H1 (cell line): ENCODE measurements around the gene SCGN. TPM values are rescaled to one million over a fixed set of nuclear protein-coding genes. Genes with fewer than 3 reads are reported as not detected.
A peak's percentile ranks its signal among the peaks of the same experiment; 100 is the strongest.

Experiments used
- CTCF ChIA-PET: fragments of 300-600 bp; sonication (Branson Sonifier 250); formaldehyde crosslinking; loops from one replicate; lab custom pipeline; 2021; ENCODE audit not compliant: partially characterized antibody; lab: Charles Lee
- POLR2A ChIA-PET: fragments of 300-600 bp; sonication (Branson Sonifier 250); formaldehyde crosslinking; loops from one replicate; lab custom pipeline; 2021; ENCODE audit warnings: inconsistent platforms; ENCODE audit not compliant: partially characterized antibody; lab: Charles Lee
- DNase-seq, 2 experiments: peaks; one replicate each; pipeline versions ENCODE4 v3.0.0 to v3.0.0-alpha.2; 2010 to 2022; ENCODE audit warnings: low spot score in 2 of 2, low read depth in 1 of 2, mixed read lengths in 1 of 2
- FAIRE-seq: peaks from 2 replicates; lab custom pipeline; 2011; peaks lifted over from hg19 to GRCh38; lab: Jason Lieb, UNC
- H2AFZ ChIP-seq: 2 replicates; pipeline ENCODE4 v1.8.1; 2012; ENCODE audit warnings: low read length, inconsistent platforms
- H2AK5ac ChIP-seq: 2 replicates; pipeline ENCODE4 v1.6.1; 2013; ENCODE audit warnings: low read depth, low read length
- H2BK120ac ChIP-seq: replicated peaks from 2 replicates; pipeline ENCODE3; 2013; ENCODE audit warnings: low read depth, low read length, inconsistent platforms
- H2BK12ac ChIP-seq: 2 replicates; pipeline ENCODE4 v1.6.1; 2013; ENCODE audit warnings: low read depth, low read length
- H2BK15ac ChIP-seq: 2 replicates; pipeline ENCODE4 v1.6.1; 2013; ENCODE audit warnings: low read length
- H2BK20ac ChIP-seq: 2 replicates; pipeline ENCODE4 v1.6.1; 2013; ENCODE audit warnings: low read length
- H2BK5ac ChIP-seq: 2 replicates; pipeline ENCODE4 v1.6.1; 2013; ENCODE audit warnings: low read depth, low read length
- H3K14ac ChIP-seq: 2 replicates; pipeline ENCODE4 v1.6.1; 2013; ENCODE audit warnings: inconsistent platforms; ENCODE audit not compliant: insufficient read length
- H3K18ac ChIP-seq: 2 replicates; pipeline ENCODE4 v1.6.1; 2013; ENCODE audit warnings: low read length; ENCODE audit errors: extremely low read depth
- H3K23ac ChIP-seq: 2 replicates; pipeline ENCODE4 v1.6.1; 2013; ENCODE audit warnings: inconsistent platforms; ENCODE audit not compliant: insufficient read length
- H3K23me2 ChIP-seq: 2 replicates; pipeline ENCODE4 v1.6.1; 2013; ENCODE audit warnings: low read depth, low read length
- H3K27ac ChIP-seq: 2 replicates; pipeline ENCODE4 v1.6.1; 2011; ENCODE audit warnings: low read depth, low read length, inconsistent platforms
- H3K27me3 ChIP-seq, 4 experiments: replicated peaks in 1 of 4; 1 replicate in 1 of 4; 2 replicates in 3 of 4; pipeline versions ENCODE4 v1.6.1 to v1.8.1; 2011 to 2013; ENCODE audit warnings: low read length in 3 of 4, mild to moderate bottlenecking in 3 of 4, inconsistent platforms in 2 of 4, mixed read lengths in 2 of 4, moderate library complexity in 1 of 4; ENCODE audit not compliant: control insufficient read depth in 3 of 4, insufficient read depth in 3 of 4; ENCODE audit errors: extremely low read depth in 1 of 4
- H3K36me3 ChIP-seq, 4 experiments: 2 replicates each; pipeline versions ENCODE4 v1.6.1 to v1.8.1; 2011 to 2013; ENCODE audit warnings: mild to moderate bottlenecking in 4 of 4, low read length in 3 of 4, moderate library complexity in 2 of 4, control low read depth in 1 of 4, inconsistent platforms in 1 of 4; ENCODE audit not compliant: insufficient read depth in 4 of 4, control insufficient read depth in 2 of 4
- H3K4ac ChIP-seq: replicated peaks from 2 replicates; pipeline ENCODE3; 2013; ENCODE audit warnings: low read length, low read depth, mixed read lengths, inconsistent platforms; ENCODE audit not compliant: insufficient read length
- H3K4me1 ChIP-seq, 4 experiments: replicated peaks in 1 of 4; 1 replicate in 1 of 4; 2 replicates in 3 of 4; pipeline versions ENCODE4 v1.6.1 to v1.8.1; 2011 to 2013; ENCODE audit warnings: low read length in 3 of 4, inconsistent platforms in 2 of 4, mixed read lengths in 1 of 4; ENCODE audit not compliant: insufficient read depth in 4 of 4, control insufficient read depth in 3 of 4
- H3K4me2 ChIP-seq, 2 experiments: 2 replicates each; pipeline versions ENCODE4 v1.6.1 to v1.8.1; 2011 to 2013; ENCODE audit warnings: low read depth in 2 of 2, low read length in 2 of 2, control low read depth in 1 of 2, inconsistent platforms in 1 of 2, mild to moderate bottlenecking in 1 of 2; ENCODE audit not compliant: insufficient read depth in 1 of 2
- H3K4me3 ChIP-seq, 4 experiments: fragments of 200-600, 300-600 bp in 1 of 4; sonication (generic), shearing (Covaris generic), sonication (Bioruptor Twin) in 1 of 4; 2 replicates each; pipeline versions ENCODE4 v1.5.1 to v1.8.1; 2011 to 2016; ENCODE audit warnings: low read length in 4 of 4, low read depth in 3 of 4, control low read depth in 2 of 4, inconsistent platforms in 2 of 4, mild to moderate bottlenecking in 2 of 4, mixed read lengths in 1 of 4, moderate library complexity in 1 of 4; ENCODE audit not compliant: insufficient read depth in 2 of 4; ENCODE audit errors: extremely low read depth in 1 of 4
- H3K56ac ChIP-seq: replicated peaks from 2 replicates; pipeline ENCODE3; 2013; ENCODE audit warnings: low read depth, mild to moderate bottlenecking, mixed read lengths, low read length, inconsistent platforms; ENCODE audit not compliant: insufficient read length
- H3K79me1 ChIP-seq: 2 replicates; pipeline ENCODE4 v1.6.1; 2013; ENCODE audit warnings: low read depth, low read length, control low read depth
- H3K79me2 ChIP-seq, 2 experiments: 2 replicates each; pipeline versions ENCODE4 v1.6.1 to v1.8.1; 2012 to 2013; ENCODE audit warnings: low read length in 2 of 2, mild to moderate bottlenecking in 2 of 2, inconsistent platforms in 1 of 2; ENCODE audit not compliant: insufficient read depth in 2 of 2, control insufficient read depth in 1 of 2
- H3K9ac ChIP-seq, 4 experiments: replicated peaks in 1 of 4; 1 replicate in 1 of 4; 2 replicates in 3 of 4; pipeline versions ENCODE4 v1.6.1 to v1.8.1; 2011 to 2013; ENCODE audit warnings: low read depth in 3 of 4, low read length in 3 of 4, control low read depth in 2 of 4, mild to moderate bottlenecking in 2 of 4, moderate library complexity in 2 of 4, inconsistent platforms in 1 of 4; ENCODE audit errors: extremely low read depth in 1 of 4
- H3K9me3 ChIP-seq, 2 experiments: 2 replicates each; pipeline versions ENCODE4 v1.6.1 to v1.8.1; 2012 to 2013; ENCODE audit warnings: mild to moderate bottlenecking in 2 of 2, moderate library complexity in 2 of 2, control low read depth in 1 of 2, inconsistent platforms in 1 of 2, low read depth in 1 of 2, low read length in 1 of 2, mixed read lengths in 1 of 2; ENCODE audit not compliant: insufficient read depth in 2 of 2
- H4K20me1 ChIP-seq, 2 experiments: replicated peaks in 1 of 2; 2 replicates each; pipeline versions ENCODE3 to v1.8.1; 2011 to 2013; ENCODE audit warnings: inconsistent platforms in 2 of 2, low read length in 2 of 2, mild to moderate bottlenecking in 1 of 2; ENCODE audit not compliant: insufficient read depth in 2 of 2, control insufficient read depth in 1 of 2
- H4K5ac ChIP-seq: 2 replicates; pipeline ENCODE4 v1.6.1; 2013; ENCODE audit warnings: low read length, low read depth, mixed read lengths, inconsistent platforms; ENCODE audit not compliant: insufficient read length
- H4K8ac ChIP-seq: 2 replicates; pipeline ENCODE4 v1.8.0; 2013; ENCODE audit warnings: mild to moderate bottlenecking, moderate library complexity, low read length, inconsistent platforms; ENCODE audit not compliant: insufficient read depth; ENCODE audit errors: extremely low read depth
- H4K91ac ChIP-seq: replicated peaks from 2 replicates; pipeline ENCODE3; 2013; ENCODE audit warnings: low read length, mixed read lengths, inconsistent platforms; ENCODE audit not compliant: insufficient read length
- CEBPB ChIP-seq: IDR thresholded peaks from 2 replicates; pipeline ENCODE4 v1.6.1; 2012; ENCODE audit warnings: low read depth, low read length
- POLR2AphosphoS5 ChIP-seq: IDR thresholded peaks from 2 replicates; pipeline ENCODE4 v1.6.1; 2011; ENCODE audit warnings: low read depth, low read length
- SP1 ChIP-seq: IDR thresholded peaks from 2 replicates; pipeline ENCODE4 v1.6.1; 2011; ENCODE audit warnings: low read depth, low read length
- SUZ12 ChIP-seq: fragments of 200-600 bp; sonication (generic); IDR thresholded peaks from 2 replicates; pipeline ENCODE4 v1.6.1; 2012; ENCODE audit warnings: mild to moderate bottlenecking, inconsistent platforms, low read length, moderate library complexity, mixed read lengths
- ZNF274 ChIP-seq: IDR thresholded peaks from 2 replicates; pipeline ENCODE4 v1.7.0; 2012; ENCODE audit warnings: low read length, borderline replicate concordance; ENCODE audit errors: extremely low read depth
- WGBS, 2 experiments: shearing (Covaris generic) in 1 of 2; methylation state at CpG; one replicate each; pipeline versions ENCODE4 v1.1.6 to v1.1.7; 2013 to 2015; ENCODE audit warnings: low lambda C conversion rate in 2 of 2, mixed read lengths in 2 of 2, inconsistent platforms in 1 of 2, low coverage in 1 of 2, missing lambda C conversion rate in 1 of 2; ENCODE audit not compliant: insufficient replicate concordance in 2 of 2, insufficient coverage in 1 of 2, insufficient read length in 1 of 2; ENCODE audit errors: extremely low coverage in 1 of 2, missing lambda C conversion rate in 1 of 2; 5-methylcytosine and 5-hydroxymethylcytosine counted together
- polyA plus RNA-seq, 7 experiments: library from polyadenylated mRNA; depleted of rRNA in 3 of 7; stranded (reverse) in 5 of 7; unstranded in 2 of 7; fragments of >200 nt in 5 of 7; fragments of 200-250 nt in 2 of 7; gene quantifications; 1 replicate in 5 of 7; 2 replicates in 1 of 7; 4 replicates in 1 of 7; pipeline versions ENCODE4 v1.2.1 to v1.2.3, GENCODE V29; 2011 to 2013; ENCODE audit warnings: missing spikeins in 2 of 7, mixed read lengths in 2 of 7
- total RNA-seq: library from RNA; stranded (reverse); fragmentation: NEBNext Ultra II Directional; extraction: Animal tissue kit (Norgen Biotek cat#: 25700); gene quantifications from 2 replicates; pipeline ENCODE4 v1.2.1, GENCODE V29; 2021

The SCGN gene
- total and polyA plus RNA-seq, 2 of the 8 experiments (the other 6 are each of a cell fraction or from before 2014, with no cell fraction given), result not detected

DNA sequence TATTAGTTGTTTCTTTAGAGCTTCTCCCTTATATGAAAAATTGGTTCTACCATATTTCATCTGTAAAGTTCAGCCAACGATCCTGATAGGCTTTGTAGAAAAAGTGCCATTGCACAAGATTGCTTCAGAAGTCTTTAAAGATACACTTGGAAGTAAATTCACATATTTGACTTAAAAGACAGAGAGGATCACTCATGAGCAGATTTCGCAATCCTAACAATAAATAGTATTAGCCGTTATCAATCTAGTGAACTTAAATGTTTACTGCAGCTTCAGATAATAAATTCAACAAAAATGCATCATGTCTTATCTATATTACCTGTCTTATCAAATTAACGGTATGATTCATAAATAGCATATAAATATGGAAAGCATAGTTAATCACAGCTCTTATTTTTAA lies 93.8 kb downstream of the SCGN start:
- Histone ChIP-seq H3K9me3 (no peaks in the 10 kb centered on the region), H3K4me1 (no peaks in the 10 kb centered on the region), H2BK15ac (no peak overlapping the region), H4K20me1 (no peaks in the 10 kb centered on the region), H3K4ac (no peak overlapping the region), H4K5ac (no peak overlapping the region), H2BK12ac (no peak overlapping the region), H2BK5ac (no peak overlapping the region), H2AK5ac (no peak overlapping the region), H3K56ac (no peak overlapping the region), H4K91ac (no peak overlapping the region), H3K4me2 (no peak overlapping the region), H3K14ac (no peak overlapping the region), H3K79me1 (no peaks in the 10 kb centered on the region), H3K27me3 (no peaks in the 10 kb centered on the region), H3K9ac (no peak overlapping the region), H2BK20ac (no peak overlapping the region), H3K36me3 (no peaks in the 10 kb centered on the region), H2BK120ac (no peak overlapping the region), H4K8ac (no peak overlapping the region), H3K23me2 (no peaks in the 10 kb centered on the region), H3K18ac (no peak overlapping the region), H3K79me2 (no peaks in the 10 kb centered on the region), H3K27ac (no peak overlapping the region), H3K4me3 (no peak overlapping the region), H3K23ac (no peak overlapping the region), H2AFZ (no peak overlapping the region)
- ChIA-PET POLR2A (no interaction called here), CTCF (interaction anchor here (0.9 to 4.4 kb wide), 5 partner anchors 14 to 257 kb away, joined by 3 to 12 read pairs (median 3); no protein-coding TSS in a partner anchor)
- no peak for FAIRE-seq
- DNase-seq, result no peak
- 94% methylated on average over 4 of the region's 4 CpGs; no CpG with 5 or more reads in 1 of the 2 experiments for WGBS, 2 experiments
- no peak for TF ChIP-seq SP1
- TF ChIP-seq CEBPB, result peak; percentile 79
- TF ChIP-seq SUZ12, result no peak
- TF ChIP-seq ZNF274, result no peak
- no peak for TF ChIP-seq POLR2AphosphoS5
